Transverse colon (tissue), 3 donors: ENCODE data around the gene GSTM5.

Experiments
- EP300 ChIP-seq: sonication (generic); formaldehyde crosslinking; IDR thresholded peaks from one replicate; pipeline ENCODE4 v1.6.1; 2017; ENCODE audit warnings: antibody characterized with exemption, low read depth
- POLR2A ChIP-seq: fragments of 450-650 bp; IDR thresholded peaks from one replicate; pipeline ENCODE4 v1.6.1; 2016; ENCODE audit warnings: antibody characterized with exemption, mild to moderate bottlenecking, moderate library complexity
- TF ChIP-seq, protein P1 (sequence below), 5 experiments: fragments of 200-600 bp in 3 of 5; fragments of 450-650 bp in 2 of 5; sonication (generic) in 3 of 5; IDR thresholded peaks; 1 replicate in 2 of 5; 2 replicates in 3 of 5; pipeline ENCODE4 v1.5.1; 2016 to 2017; ENCODE audit warnings: antibody characterized with exemption in 5 of 5, inconsistent platforms in 3 of 5, mild to moderate bottlenecking in 2 of 5, moderate library complexity in 1 of 5

DNA sequence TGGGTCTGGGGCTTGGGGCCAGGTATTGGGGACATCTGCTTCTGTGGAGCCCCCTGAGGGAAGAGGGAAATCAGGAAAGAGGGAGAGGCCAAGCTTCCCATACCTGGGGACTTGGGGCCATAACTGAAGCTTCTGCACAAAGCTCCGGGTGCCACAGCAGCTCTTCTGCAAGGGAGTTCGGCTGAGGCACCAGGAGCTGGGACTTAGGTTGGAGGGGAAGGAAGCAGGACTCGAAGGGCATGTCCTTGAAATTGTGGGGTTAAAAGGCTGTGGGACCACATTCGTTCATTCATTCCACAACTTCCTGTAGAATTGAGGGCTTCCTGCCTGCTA, 53.4 kb downstream of the GSTM5 start:
- TF ChIP-seq, protein P1, sequence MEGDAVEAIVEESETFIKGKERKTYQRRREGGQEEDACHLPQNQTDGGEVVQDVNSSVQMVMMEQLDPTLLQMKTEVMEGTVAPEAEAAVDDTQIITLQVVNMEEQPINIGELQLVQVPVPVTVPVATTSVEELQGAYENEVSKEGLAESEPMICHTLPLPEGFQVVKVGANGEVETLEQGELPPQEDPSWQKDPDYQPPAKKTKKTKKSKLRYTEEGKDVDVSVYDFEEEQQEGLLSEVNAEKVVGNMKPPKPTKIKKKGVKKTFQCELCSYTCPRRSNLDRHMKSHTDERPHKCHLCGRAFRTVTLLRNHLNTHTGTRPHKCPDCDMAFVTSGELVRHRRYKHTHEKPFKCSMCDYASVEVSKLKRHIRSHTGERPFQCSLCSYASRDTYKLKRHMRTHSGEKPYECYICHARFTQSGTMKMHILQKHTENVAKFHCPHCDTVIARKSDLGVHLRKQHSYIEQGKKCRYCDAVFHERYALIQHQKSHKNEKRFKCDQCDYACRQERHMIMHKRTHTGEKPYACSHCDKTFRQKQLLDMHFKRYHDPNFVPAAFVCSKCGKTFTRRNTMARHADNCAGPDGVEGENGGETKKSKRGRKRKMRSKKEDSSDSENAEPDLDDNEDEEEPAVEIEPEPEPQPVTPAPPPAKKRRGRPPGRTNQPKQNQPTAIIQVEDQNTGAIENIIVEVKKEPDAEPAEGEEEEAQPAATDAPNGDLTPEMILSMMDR (IDR thresholded peaks at IDR 0.05), result no peak
- TF ChIP-seq POLR2A (no peak), EP300 (no peak)
